IPS-15b (cell line): ENCODE data around the gene LRP2.

Experiments used
- H3K27me3 ChIP-seq: one replicate; pipeline ENCODE4 v1.6.1; 2013; ENCODE audit warnings: low read length; ENCODE audit not compliant: control insufficient read depth, insufficient read depth
- H3K36me3 ChIP-seq: one replicate; pipeline ENCODE4 v1.6.1; 2013; ENCODE audit warnings: low read length; ENCODE audit not compliant: control insufficient read depth, insufficient read depth
- H3K4me1 ChIP-seq: one replicate; pipeline ENCODE4 v1.6.1; 2013; ENCODE audit warnings: mild to moderate bottlenecking, low read length; ENCODE audit not compliant: control insufficient read depth, insufficient read depth
- H3K4me3 ChIP-seq: one replicate; pipeline ENCODE4 v1.5.1; 2013; ENCODE audit warnings: low read depth, low read length
- H3K9ac ChIP-seq: one replicate; pipeline ENCODE4 v1.6.1; 2013; ENCODE audit warnings: low read depth, mild to moderate bottlenecking, low read length
- H3K9me3 ChIP-seq: one replicate; pipeline ENCODE4 v1.6.1; 2013; ENCODE audit warnings: mild to moderate bottlenecking, low read length; ENCODE audit not compliant: control insufficient read depth, insufficient read depth

The LRP2 gene

GRCh38 chr2:169259402-169259801 is 102.9 kb downstream of the LRP2 start:
- no peaks in the 10 kb centered on the region for H3K27me3 ChIP-seq
- no peaks in the 10 kb centered on the region for H3K36me3 ChIP-seq
- H3K4me1 ChIP-seq: peaks cover 6% of the 10 kb centered on the region
- H3K9ac ChIP-seq: no peak overlapping the region
- H3K9me3 ChIP-seq: no peaks in the 10 kb centered on the region
- H3K4me3 ChIP-seq: no peak overlapping the region

- H3K4me1 ChIP-seq: peaks cover 6% of the 10 kb centered on the region
- no peaks in the 10 kb centered on the region for H3K27me3 ChIP-seq
- H3K4me3 ChIP-seq: no peak overlapping the region
- H3K9ac ChIP-seq: no peak overlapping the region
- H3K36me3 ChIP-seq: no peaks in the 10 kb centered on the region
- H3K9me3 ChIP-seq: no peaks in the 10 kb centered on the region
Measured at GRCh38 chr2:169258045-169258601, 104.2 kb downstream of the LRP2 start.

- H3K4me1 ChIP-seq: peaks cover 3% of the 10 kb centered on the region
- H3K36me3 ChIP-seq: no peaks in the 10 kb centered on the region
- H3K27me3 ChIP-seq: no peaks in the 10 kb centered on the region
- no peak overlapping the region for H3K4me3 ChIP-seq
- no peak overlapping the region for H3K9ac ChIP-seq
- no peaks in the 10 kb centered on the region for H3K9me3 ChIP-seq
Measured at GRCh38 chr2:169254774-169255173, 107.6 kb downstream of the LRP2 start.

GRCh38 chr2:169247211-169247610 is 115.1 kb downstream of the LRP2 start:
- H3K36me3 ChIP-seq: no peaks in the 10 kb centered on the region
- no peaks in the 10 kb centered on the region for H3K9me3 ChIP-seq
- no peak overlapping the region for H3K9ac ChIP-seq
- H3K4me3 ChIP-seq: no peak overlapping the region
- no peaks in the 10 kb centered on the region for H3K4me1 ChIP-seq
- H3K27me3 ChIP-seq: no peaks in the 10 kb centered on the region

GRCh38 chr2:169240405-169240804 is 121.9 kb downstream of the LRP2 start:
- Histone ChIP-seq H3K27me3 (no peaks in the 10 kb centered on the region), H3K36me3 (no peaks in the 10 kb centered on the region), H3K4me1 (no peaks in the 10 kb centered on the region), H3K9ac (no peak overlapping the region), H3K9me3 (no peaks in the 10 kb centered on the region), H3K4me3 (no peak overlapping the region)

- Histone ChIP-seq H3K9me3 (no peaks in the 10 kb centered on the region), H3K36me3 (no peaks in the 10 kb centered on the region), H3K4me3 (no peak overlapping the region), H3K9ac (no peak overlapping the region), H3K4me1 (no peaks in the 10 kb centered on the region), H3K27me3 (no peaks in the 10 kb centered on the region)
Measured at GRCh38 chr2:169237939-169238338, 124.4 kb downstream of the LRP2 start.

- Histone ChIP-seq H3K4me1 (no peaks in the 10 kb centered on the region), H3K36me3 (no peaks in the 10 kb centered on the region), H3K9me3 (no peaks in the 10 kb centered on the region), H3K4me3 (no peak overlapping the region), H3K9ac (no peak overlapping the region), H3K27me3 (no peaks in the 10 kb centered on the region)
Measured at GRCh38 chr2:169237286-169237685, 125.0 kb downstream of the LRP2 start.

GRCh38 chr2:169232551-169233154 is 129.7 kb downstream of the LRP2 start:
- Histone ChIP-seq H3K4me1 (no peaks in the 10 kb centered on the region), H3K36me3 (no peaks in the 10 kb centered on the region), H3K9ac (no peak overlapping the region), H3K4me3 (no peak overlapping the region), H3K27me3 (no peaks in the 10 kb centered on the region), H3K9me3 (no peaks in the 10 kb centered on the region)

- Histone ChIP-seq H3K4me3 (no peak overlapping the region), H3K9me3 (no peaks in the 10 kb centered on the region), H3K9ac (no peak overlapping the region), H3K36me3 (no peaks in the 10 kb centered on the region), H3K4me1 (no peaks in the 10 kb centered on the region), H3K27me3 (no peaks in the 10 kb centered on the region)
Measured at GRCh38 chr2:169230204-169230603, 132.1 kb downstream of the LRP2 start.

GRCh38 chr2:169229590-169229989 is 132.7 kb downstream of the LRP2 start:
- H3K27me3 ChIP-seq: no peaks in the 10 kb centered on the region
- no peaks in the 10 kb centered on the region for H3K36me3 ChIP-seq
- no peaks in the 10 kb centered on the region for H3K4me1 ChIP-seq
- no peak overlapping the region for H3K4me3 ChIP-seq
- H3K9ac ChIP-seq: no peak overlapping the region
- no peaks in the 10 kb centered on the region for H3K9me3 ChIP-seq

GRCh38 chr2:169225906-169226305 is 136.4 kb downstream of the LRP2 start:
- H3K36me3 ChIP-seq: no peaks in the 10 kb centered on the region
- no peak overlapping the region for H3K9ac ChIP-seq
- H3K4me3 ChIP-seq: no peak overlapping the region
- H3K4me1 ChIP-seq: no peaks in the 10 kb centered on the region
- no peaks in the 10 kb centered on the region for H3K9me3 ChIP-seq
- no peaks in the 10 kb centered on the region for H3K27me3 ChIP-seq

GRCh38 chr2:169225233-169225750 is 137.0 kb downstream of the LRP2 start:
- no peak overlapping the region for H3K4me3 ChIP-seq
- no peaks in the 10 kb centered on the region for H3K27me3 ChIP-seq
- H3K36me3 ChIP-seq: no peaks in the 10 kb centered on the region
- H3K4me1 ChIP-seq: no peaks in the 10 kb centered on the region
- H3K9me3 ChIP-seq: no peaks in the 10 kb centered on the region
- no peak overlapping the region for H3K9ac ChIP-seq
